ENCODE measurements around the gene TRAF3.

DNA sequence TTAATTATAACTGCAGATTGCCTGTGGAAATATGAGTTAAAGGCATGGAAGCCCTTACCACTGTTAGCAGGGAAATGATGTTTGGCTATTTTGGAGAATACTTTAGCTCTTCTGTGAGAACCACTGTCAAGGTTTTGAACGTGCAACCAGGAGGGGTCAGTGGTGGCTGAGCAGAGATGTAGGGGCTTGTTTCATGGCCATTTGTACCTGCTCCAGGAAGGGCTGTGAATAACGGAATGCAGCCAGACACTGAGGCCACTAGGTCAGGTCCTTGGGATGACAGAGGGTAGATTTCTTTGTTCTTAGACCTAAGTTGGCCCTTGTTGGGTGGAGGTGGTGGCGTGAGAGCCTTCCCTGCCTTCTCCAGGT lies 8.3 kb downstream of the TRAF3 start:
- TF ChIP-seq, protein P1, sequence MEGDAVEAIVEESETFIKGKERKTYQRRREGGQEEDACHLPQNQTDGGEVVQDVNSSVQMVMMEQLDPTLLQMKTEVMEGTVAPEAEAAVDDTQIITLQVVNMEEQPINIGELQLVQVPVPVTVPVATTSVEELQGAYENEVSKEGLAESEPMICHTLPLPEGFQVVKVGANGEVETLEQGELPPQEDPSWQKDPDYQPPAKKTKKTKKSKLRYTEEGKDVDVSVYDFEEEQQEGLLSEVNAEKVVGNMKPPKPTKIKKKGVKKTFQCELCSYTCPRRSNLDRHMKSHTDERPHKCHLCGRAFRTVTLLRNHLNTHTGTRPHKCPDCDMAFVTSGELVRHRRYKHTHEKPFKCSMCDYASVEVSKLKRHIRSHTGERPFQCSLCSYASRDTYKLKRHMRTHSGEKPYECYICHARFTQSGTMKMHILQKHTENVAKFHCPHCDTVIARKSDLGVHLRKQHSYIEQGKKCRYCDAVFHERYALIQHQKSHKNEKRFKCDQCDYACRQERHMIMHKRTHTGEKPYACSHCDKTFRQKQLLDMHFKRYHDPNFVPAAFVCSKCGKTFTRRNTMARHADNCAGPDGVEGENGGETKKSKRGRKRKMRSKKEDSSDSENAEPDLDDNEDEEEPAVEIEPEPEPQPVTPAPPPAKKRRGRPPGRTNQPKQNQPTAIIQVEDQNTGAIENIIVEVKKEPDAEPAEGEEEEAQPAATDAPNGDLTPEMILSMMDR (IDR thresholded peaks at IDR 0.05; ENCODE audit: insufficient read depth, low read length), result no peak
- TF ChIP-seq, protein P2, sequence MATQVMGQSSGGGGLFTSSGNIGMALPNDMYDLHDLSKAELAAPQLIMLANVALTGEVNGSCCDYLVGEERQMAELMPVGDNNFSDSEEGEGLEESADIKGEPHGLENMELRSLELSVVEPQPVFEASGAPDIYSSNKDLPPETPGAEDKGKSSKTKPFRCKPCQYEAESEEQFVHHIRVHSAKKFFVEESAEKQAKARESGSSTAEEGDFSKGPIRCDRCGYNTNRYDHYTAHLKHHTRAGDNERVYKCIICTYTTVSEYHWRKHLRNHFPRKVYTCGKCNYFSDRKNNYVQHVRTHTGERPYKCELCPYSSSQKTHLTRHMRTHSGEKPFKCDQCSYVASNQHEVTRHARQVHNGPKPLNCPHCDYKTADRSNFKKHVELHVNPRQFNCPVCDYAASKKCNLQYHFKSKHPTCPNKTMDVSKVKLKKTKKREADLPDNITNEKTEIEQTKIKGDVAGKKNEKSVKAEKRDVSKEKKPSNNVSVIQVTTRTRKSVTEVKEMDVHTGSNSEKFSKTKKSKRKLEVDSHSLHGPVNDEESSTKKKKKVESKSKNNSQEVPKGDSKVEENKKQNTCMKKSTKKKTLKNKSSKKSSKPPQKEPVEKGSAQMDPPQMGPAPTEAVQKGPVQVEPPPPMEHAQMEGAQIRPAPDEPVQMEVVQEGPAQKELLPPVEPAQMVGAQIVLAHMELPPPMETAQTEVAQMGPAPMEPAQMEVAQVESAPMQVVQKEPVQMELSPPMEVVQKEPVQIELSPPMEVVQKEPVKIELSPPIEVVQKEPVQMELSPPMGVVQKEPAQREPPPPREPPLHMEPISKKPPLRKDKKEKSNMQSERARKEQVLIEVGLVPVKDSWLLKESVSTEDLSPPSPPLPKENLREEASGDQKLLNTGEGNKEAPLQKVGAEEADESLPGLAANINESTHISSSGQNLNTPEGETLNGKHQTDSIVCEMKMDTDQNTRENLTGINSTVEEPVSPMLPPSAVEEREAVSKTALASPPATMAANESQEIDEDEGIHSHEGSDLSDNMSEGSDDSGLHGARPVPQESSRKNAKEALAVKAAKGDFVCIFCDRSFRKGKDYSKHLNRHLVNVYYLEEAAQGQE (IDR thresholded peaks at IDR 0.05; ENCODE audit: insufficient replicate concordance, low read depth), result no peak
- no peak for TF ChIP-seq GABPA (IDR thresholded peaks at IDR 0.05; ENCODE audit: low read depth)
- TF ChIP-seq POLR2AphosphoS5 (IDR thresholded peaks at IDR 0.05; ENCODE audit: low read depth), result no peak

Data from HL-60 (cell line).